Prostate gland (tissue), 2 donors: ENCODE measurements around the gene ACCS.

Experiments used
- CTCF ChIP-seq, 4 experiments: fragments of 200-600 bp in 2 of 4; fragments of 450-650 bp in 2 of 4; sonication (generic) in 2 of 4; IDR thresholded peaks; 1 replicate in 3 of 4; 2 replicates in 1 of 4; pipeline ENCODE4 v1.5.1; 2016 to 2019; ENCODE audit warnings: antibody characterized with exemption in 4 of 4, mild to moderate bottlenecking in 2 of 4, moderate library complexity in 2 of 4
- POLR2A ChIP-seq: fragments of 450-650 bp; IDR thresholded peaks from one replicate; pipeline ENCODE4 v1.6.1; 2016; ENCODE audit warnings: antibody characterized with exemption, mild to moderate bottlenecking
- POLR2AphosphoS5 ChIP-seq: sonication (generic); formaldehyde crosslinking; IDR thresholded peaks from one replicate; pipeline ENCODE4 v1.6.1; 2017; ENCODE audit warnings: antibody characterized with exemption

DNA sequence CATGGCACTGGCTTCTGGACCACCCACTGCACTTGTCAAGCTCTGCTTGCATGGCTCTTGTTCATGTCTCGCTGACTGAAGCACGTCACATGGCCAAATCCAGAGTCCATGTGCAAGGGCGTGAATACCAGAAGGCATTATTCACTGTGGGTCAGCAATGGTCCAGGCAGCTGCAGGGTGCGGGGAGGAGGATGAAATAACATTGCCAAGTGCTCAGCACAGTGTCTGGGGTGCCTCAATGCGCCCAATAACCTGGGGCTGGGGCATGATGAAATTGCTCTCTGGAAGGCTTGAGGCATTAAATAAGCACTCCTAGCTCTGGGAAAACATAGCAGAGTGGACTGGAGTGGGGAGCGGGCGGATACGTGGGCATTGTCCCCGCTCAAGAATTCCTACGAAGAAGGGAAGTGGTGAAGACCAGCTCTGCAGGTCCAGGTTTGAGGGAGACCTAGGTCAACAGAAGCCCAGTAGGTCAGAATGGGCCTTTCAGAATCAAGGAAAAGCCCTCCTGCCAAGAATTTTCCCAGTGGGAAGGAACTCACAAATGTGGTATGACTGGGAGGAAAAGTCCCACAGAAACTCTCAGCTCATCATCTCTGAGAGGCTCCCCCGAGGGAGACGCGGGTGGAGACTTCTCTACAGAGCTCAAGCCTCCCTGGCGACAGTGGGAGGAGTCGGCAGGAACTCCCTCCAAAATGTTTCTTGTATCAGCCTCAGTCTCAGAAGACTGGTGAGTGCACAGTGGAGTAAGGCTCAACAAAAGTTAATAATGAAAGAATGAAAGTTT lies 33.6 kb upstream of the ACCS start:
- TF ChIP-seq CTCF (IDR thresholded peaks at IDR 0.05) (no peak), POLR2AphosphoS5 (no peak), POLR2A (no peak)
